WTC11 (cell line): ENCODE measurements around the gene HMCES. TPM values are rescaled to one million over a fixed set of nuclear protein-coding genes. Genes with fewer than 3 reads are reported as not detected.

Experiments used
- ATAC-seq: fragments of 200-7000 bp; cut with Tn5 transposase; 2 replicates; pipeline ENCODE4 v1.10.0; 2021; ENCODE audit warnings: mild to moderate bottlenecking, moderate library complexity
- CTCF ChIA-PET: fragments of 300-600 bp; sonication (Branson Sonifier 250); formaldehyde crosslinking; loops from one replicate; lab custom pipeline; 2021; ENCODE audit warnings: antibody characterized with exemption; lab: Charles Lee
- POLR2A ChIA-PET: fragments of 350-600 bp; sonication (Branson Sonifier 250); formaldehyde crosslinking; loops from one replicate; lab custom pipeline; 2021; ENCODE audit warnings: antibody characterized with exemption; lab: Charles Lee
- DNase-seq: peaks from one replicate; pipeline ENCODE4 v3.0.0; 2021; ENCODE audit warnings: low spot score
- H3K27ac Mint-ChIP-seq: 2 replicates; pipeline ENCODE4 v1.8.0; 2021; ENCODE audit warnings: mixed read lengths
- H3K27me3 Mint-ChIP-seq: 2 replicates; pipeline ENCODE4 v1.8.0; 2021; ENCODE audit warnings: low read depth, mild to moderate bottlenecking, moderate library complexity, mixed read lengths
- H3K36me3 Mint-ChIP-seq: 2 replicates; pipeline ENCODE4 v1.8.0; 2021; ENCODE audit warnings: mixed read lengths
- H3K4me1 Mint-ChIP-seq: 2 replicates; pipeline ENCODE4 v1.8.0; 2022; ENCODE audit warnings: mixed read lengths
- H3K4me3 Mint-ChIP-seq: 2 replicates; pipeline ENCODE4 v1.8.0; 2021; ENCODE audit warnings: mild to moderate bottlenecking, moderate library complexity, mixed read lengths
- H3K9me3 Mint-ChIP-seq: 2 replicates; pipeline ENCODE4 v1.8.0; 2021; ENCODE audit warnings: mixed read lengths
- AR ChIP-seq: fragments of 250-450 bp; sonication (Bioruptor Pico); IDR thresholded peaks from 2 replicates; pipeline ENCODE4 v1.9.0; 2021; ENCODE audit warnings: mild to moderate bottlenecking
- CBFB ChIP-seq: sonication (generic); formaldehyde crosslinking; IDR thresholded peaks from 2 replicates; pipeline ENCODE4 v1.8.1; 2022; ENCODE audit warnings: mild to moderate bottlenecking, low read depth, missing genetic modification reagents
- E2F1 ChIP-seq: sonication (generic); formaldehyde crosslinking; IDR thresholded peaks from 2 replicates; pipeline ENCODE4 v1.8.0; 2022; ENCODE audit warnings: mild to moderate bottlenecking, missing genetic modification reagents
- ETV6 ChIP-seq: sonication (generic); formaldehyde crosslinking; IDR thresholded peaks from 2 replicates; pipeline ENCODE4 v1.8.1; 2022; ENCODE audit warnings: mild to moderate bottlenecking, missing genetic modification reagents
- FOXJ3 ChIP-seq: sonication (generic); formaldehyde crosslinking; IDR thresholded peaks from 2 replicates; pipeline ENCODE4 v1.9.0; 2021; ENCODE audit warnings: missing genetic modification reagents, mild to moderate bottlenecking, borderline replicate concordance
- FOXK1 ChIP-seq: sonication (generic); formaldehyde crosslinking; IDR thresholded peaks from 2 replicates; pipeline ENCODE4 v1.8.0; 2022; ENCODE audit warnings: mild to moderate bottlenecking, moderate library complexity, missing genetic modification reagents
- HMGXB4 ChIP-seq: sonication (generic); formaldehyde crosslinking; IDR thresholded peaks from 2 replicates; pipeline ENCODE4 v1.8.1; 2023; ENCODE audit warnings: mild to moderate bottlenecking, moderate library complexity, missing genetic modification reagents
- JAZF1 ChIP-seq: fragments of 250-450 bp; sonication (Bioruptor Pico); IDR thresholded peaks from 2 replicates; pipeline ENCODE4 v1.9.0; 2021; ENCODE audit warnings: moderate library complexity, mild to moderate bottlenecking, inconsistent platforms
- JUN ChIP-seq: sonication (generic); formaldehyde crosslinking; IDR thresholded peaks from 2 replicates; pipeline ENCODE4 v1.8.0; 2023; ENCODE audit warnings: mild to moderate bottlenecking, missing genetic modification reagents
- KAT7 ChIP-seq: sonication (generic); formaldehyde crosslinking; IDR thresholded peaks from 2 replicates; pipeline ENCODE4 v1.8.1; 2023; ENCODE audit warnings: missing genetic modification reagents, mild to moderate bottlenecking, borderline replicate concordance
- MYBL2 ChIP-seq: sonication (generic); formaldehyde crosslinking; IDR thresholded peaks from 2 replicates; pipeline ENCODE4 v1.8.1; 2023; ENCODE audit warnings: mild to moderate bottlenecking, moderate library complexity, missing genetic modification reagents
- NR3C1 ChIP-seq: sonication (generic); formaldehyde crosslinking; conservative IDR thresholded peaks from 2 replicates; pipeline ENCODE4 v1.8.1; 2023; ENCODE audit warnings: low read depth, mild to moderate bottlenecking, missing genetic modification reagents
- SMAD3 ChIP-seq: sonication (generic); formaldehyde crosslinking; IDR thresholded peaks from 2 replicates; pipeline ENCODE4 v1.8.0; 2022; ENCODE audit warnings: missing genetic modification reagents, mild to moderate bottlenecking, borderline replicate concordance
- TCF7 ChIP-seq: sonication (generic); formaldehyde crosslinking; IDR thresholded peaks from 2 replicates; pipeline ENCODE4 v1.8.0; 2022; ENCODE audit warnings: mild to moderate bottlenecking, low read depth, missing genetic modification reagents, moderate library complexity
- TEAD1 ChIP-seq: sonication (generic); formaldehyde crosslinking; IDR thresholded peaks from 2 replicates; pipeline ENCODE4 v1.8.0; 2022; ENCODE audit warnings: mild to moderate bottlenecking, missing genetic modification reagents
- USF2 ChIP-seq: sonication (generic); formaldehyde crosslinking; IDR thresholded peaks from 2 replicates; pipeline ENCODE4 v1.8.1; 2023; ENCODE audit warnings: mild to moderate bottlenecking, missing genetic modification reagents, moderate library complexity
- ZBTB43 ChIP-seq: sonication (generic); formaldehyde crosslinking; IDR thresholded peaks from 2 replicates; pipeline ENCODE4 v1.8.1; 2023; ENCODE audit warnings: mild to moderate bottlenecking, missing genetic modification reagents
- ZNF121 ChIP-seq: sonication (generic); formaldehyde crosslinking; IDR thresholded peaks from 2 replicates; pipeline ENCODE4 v1.8.0; 2023; ENCODE audit warnings: missing genetic modification reagents
- ZNF138 ChIP-seq: sonication (generic); formaldehyde crosslinking; conservative IDR thresholded peaks from 2 replicates; pipeline ENCODE4 v1.8.1; 2022; ENCODE audit warnings: mild to moderate bottlenecking, moderate library complexity, missing genetic modification reagents
- ZNF219 ChIP-seq: sonication (generic); formaldehyde crosslinking; IDR thresholded peaks from 2 replicates; pipeline ENCODE4 v1.8.0; 2023; ENCODE audit warnings: missing genetic modification reagents, mild to moderate bottlenecking, borderline replicate concordance
- ZNF263 ChIP-seq: sonication (generic); formaldehyde crosslinking; IDR thresholded peaks from 2 replicates; pipeline ENCODE4 v1.8.1; 2022; ENCODE audit warnings: low read depth, mild to moderate bottlenecking, moderate library complexity, missing genetic modification reagents
- ZNF317 ChIP-seq: sonication (generic); formaldehyde crosslinking; IDR thresholded peaks from 2 replicates; pipeline ENCODE4 v1.8.1; 2023; ENCODE audit warnings: low read depth, mild to moderate bottlenecking, moderate library complexity, missing genetic modification reagents, borderline replicate concordance
- ZNF512 ChIP-seq: sonication (generic); formaldehyde crosslinking; IDR thresholded peaks from 2 replicates; pipeline ENCODE4 v1.8.1; 2022; ENCODE audit warnings: missing genetic modification reagents, borderline replicate concordance
- total RNA-seq: library from RNA; stranded (reverse); gene quantifications from 3 replicates; pipeline ENCODE4 v1.2.3, GENCODE V29; 2021

Gene HMCES
- total RNA-seq, 1 experiment from 2014 or later = 47.7 TPM

GRCh38 chr3:129261894-129262293 is 16.8 kb upstream of the HMCES start:
- H3K4me3 Mint-ChIP-seq = no peak overlapping the region
- H3K9me3 Mint-ChIP-seq = no peaks in the 10 kb centered on the region
- ATAC-seq = no peak
- TF ChIP-seq NR3C1 (no peak), FOXJ3 (CRISPR knock-in tag) (no peak), TEAD1 (no peak), ZNF121 (CRISPR knock-in tag) (no peak), ZNF317 (CRISPR knock-in tag) (no peak), ZNF512 (CRISPR knock-in tag) (no peak), ZNF219 (no peak), JUN (CRISPR knock-in tag) (no peak), ZBTB43 (CRISPR knock-in tag) (no peak), CBFB (CRISPR knock-in tag) (no peak)
- no peaks in the 10 kb centered on the region for H3K4me1 Mint-ChIP-seq
- POLR2A ChIA-PET = no interaction called here
- DNase-seq = no peak
- no peaks in the 10 kb centered on the region for H3K27me3 Mint-ChIP-seq
- H3K27ac Mint-ChIP-seq = no peak overlapping the region
- H3K36me3 Mint-ChIP-seq = peaks cover 87% of the 10 kb centered on the region
- CTCF ChIA-PET = no interaction called here

GRCh38 chr3:129263161-129263910 is 15.3 kb upstream of the HMCES start:
- ATAC-seq = no peak
- H3K27ac Mint-ChIP-seq = no peak overlapping the region
- no peak for DNase-seq
- no peaks in the 10 kb centered on the region for H3K27me3 Mint-ChIP-seq
- CTCF ChIA-PET = no interaction called here
- no peaks in the 10 kb centered on the region for H3K4me1 Mint-ChIP-seq
- POLR2A ChIA-PET = no interaction called here
- H3K4me3 Mint-ChIP-seq = no peak overlapping the region
- no peaks in the 10 kb centered on the region for H3K9me3 Mint-ChIP-seq
- H3K36me3 Mint-ChIP-seq = peaks cover 87% of the 10 kb centered on the region
- TF ChIP-seq ETV6 (no peak), AR (no peak), USF2 (CRISPR knock-in tag) (no peak), ZBTB43 (CRISPR knock-in tag) (no peak), ZNF138 (CRISPR knock-in tag) (no peak), KAT7 (CRISPR knock-in tag) (no peak), E2F1 (no peak), SMAD3 (CRISPR knock-in tag) (no peak), HMGXB4 (no peak), TCF7 (CRISPR knock-in tag) (no peak), JAZF1 (CRISPR knock-in tag) (no peak), MYBL2 (CRISPR knock-in tag) (no peak), ZNF263 (CRISPR knock-in tag) (no peak), NR3C1 (no peak), FOXK1 (no peak)
